ENCODE measurements around the gene PPP1R9B. TPM values are rescaled to one million over a fixed set of nuclear protein-coding genes. Genes with fewer than 3 reads are reported as not detected.

PPP1R9B gene
- polyA plus RNA-seq, 1 donor (not counting 4 experiments of a cell fraction or from before 2014, with no cell fraction given): 16.1 TPM

GRCh38 chr17:50097926-50098325, 52.6 kb downstream of the PPP1R9B start:
- dilution Hi-C loops (cut with MboI; ENCODE audit: extremely low pct_ligation_motif_present, low sequenced_read_pairs): no loop called here
- no peak for TF ChIP-seq CTCF (optimal IDR thresholded peaks at IDR 0.05 in 1 of 3, IDR thresholded peaks at IDR 0.05 in 1 of 3, conservative IDR thresholded peaks at IDR 0.05 in 1 of 3; ENCODE audit: extremely low read depth in 1 of 3, insufficient read depth in 2 of 3, low read length in 3 of 3)
- TF ChIP-seq EZH2 (IDR thresholded peaks at IDR 0.05; ENCODE audit: low read length): no peak

GRCh38 chr17:50097455-50097854, 53.0 kb downstream of the PPP1R9B start:
- H3K4me1 ChIP-seq (ENCODE audit: control insufficient read depth, extremely low read depth, insufficient read depth, low read length): peaks cover 38% of the 10 kb centered on the region
- no peaks in the 10 kb centered on the region for H3K36me3 ChIP-seq (ENCODE audit: control insufficient read depth in 2 of 2, extremely low read depth in 1 of 2, insufficient read depth in 2 of 2, low read length in 2 of 2)
- peaks cover 14% of the 10 kb centered on the region for H4K20me1 ChIP-seq (ENCODE audit: control insufficient read depth, extremely low read depth, insufficient read depth, low read length)
- no peaks in the 10 kb centered on the region for H3K27me3 ChIP-seq (ENCODE audit: control insufficient read depth, extremely low read depth, insufficient read depth, low read length)
- TF ChIP-seq CTCF (optimal IDR thresholded peaks at IDR 0.05 in 1 of 3, IDR thresholded peaks at IDR 0.05 in 1 of 3, conservative IDR thresholded peaks at IDR 0.05 in 1 of 3; ENCODE audit: extremely low read depth in 1 of 3, insufficient read depth in 2 of 3, low read length in 3 of 3) (no peak), EZH2 (IDR thresholded peaks at IDR 0.05; ENCODE audit: low read length) (no peak)
- H3K4me3 ChIP-seq (ENCODE audit: control insufficient read depth in 2 of 3, extremely low read depth in 1 of 3, insufficient read depth in 2 of 3, low read depth in 1 of 3, low read length in 3 of 3): no peak overlapping the region
- H3K9ac ChIP-seq (ENCODE audit: control insufficient read depth, extremely low read depth, insufficient read depth, low read length): no peak overlapping the region
- peaks cover 3% of the 10 kb centered on the region for H3K9me1 ChIP-seq (ENCODE audit: control insufficient read depth, extremely low read depth, insufficient read depth, low read length)
- no peaks in the 10 kb centered on the region for H3K79me2 ChIP-seq (ENCODE audit: control insufficient read depth, insufficient read depth, low read length)
- no peak for DNase-seq (ENCODE audit: low read depth, low spot score)
- H3K9me3 ChIP-seq (ENCODE audit: control insufficient read depth, low read depth, low read length): no peaks in the 10 kb centered on the region
- H3K4me2 ChIP-seq (ENCODE audit: control insufficient read depth, extremely low read depth, insufficient read depth, low read depth, low read length): no peak overlapping the region
- dilution Hi-C loops (cut with MboI; ENCODE audit: extremely low pct_ligation_motif_present, low sequenced_read_pairs): no loop called here
- no peak overlapping the region for H3K27ac ChIP-seq (ENCODE audit: control insufficient read depth, insufficient read depth, low read length)
- no peak for FAIRE-seq
- no peak overlapping the region for H2AFZ ChIP-seq (ENCODE audit: control insufficient read depth, low read length)

More at GRCh38 chr17:50097926-50098325, 52.6 kb downstream of the PPP1R9B start:
- H3K27me3 ChIP-seq (ENCODE audit: control insufficient read depth, extremely low read depth, insufficient read depth, low read length): no peaks in the 10 kb centered on the region
- no peak overlapping the region for H2AFZ ChIP-seq (ENCODE audit: control insufficient read depth, low read length)
- H3K4me1 ChIP-seq (ENCODE audit: control insufficient read depth, extremely low read depth, insufficient read depth, low read length): peaks cover 39% of the 10 kb centered on the region
- H3K9me3 ChIP-seq (ENCODE audit: control insufficient read depth, low read depth, low read length): no peaks in the 10 kb centered on the region
- H3K4me2 ChIP-seq (ENCODE audit: control insufficient read depth, extremely low read depth, insufficient read depth, low read depth, low read length): no peak overlapping the region
- DNase-seq (ENCODE audit: low read depth, low spot score) (no peak), FAIRE-seq (no peak)
- no peaks in the 10 kb centered on the region for H3K36me3 ChIP-seq (ENCODE audit: control insufficient read depth in 2 of 2, extremely low read depth in 1 of 2, insufficient read depth in 2 of 2, low read length in 2 of 2)
- no peak overlapping the region for H3K27ac ChIP-seq (ENCODE audit: control insufficient read depth, insufficient read depth, low read length)
- no peak overlapping the region for H3K9ac ChIP-seq (ENCODE audit: control insufficient read depth, extremely low read depth, insufficient read depth, low read length)
- H3K4me3 ChIP-seq (ENCODE audit: control insufficient read depth in 2 of 3, extremely low read depth in 1 of 3, insufficient read depth in 2 of 3, low read depth in 1 of 3, low read length in 3 of 3): no peak overlapping the region
- peaks cover 10% of the 10 kb centered on the region for H4K20me1 ChIP-seq (ENCODE audit: control insufficient read depth, extremely low read depth, insufficient read depth, low read length)
- peaks cover 3% of the 10 kb centered on the region for H3K9me1 ChIP-seq (ENCODE audit: control insufficient read depth, extremely low read depth, insufficient read depth, low read length)
- no peaks in the 10 kb centered on the region for H3K79me2 ChIP-seq (ENCODE audit: control insufficient read depth, insufficient read depth, low read length)
